Left lobe of liver (tissue), 2 donors: Measurements from ENCODE around the gene IL10RB. TPM values are rescaled to one million over a fixed set of nuclear protein-coding genes. Genes with fewer than 3 reads are reported as not detected.
"Not testable (repeated sequence)": the region's sequence is repeated elsewhere in the genome, so short reads cannot be mapped to it uniquely, and the experiment has no call there.

Source experiments
- ATAC-seq: fragments of 200-7000 bp; cut with Tn5 transposase; one replicate; pipeline ENCODE4 v1.9.1; 2020; ENCODE audit warnings: mild to moderate bottlenecking, moderate library complexity
- DNase-seq: peaks from one replicate; pipeline ENCODE4 v3.0.0-alpha.2; 2020; ENCODE audit warnings: low spot score
- total RNA-seq: library from RNA; stranded (reverse); gene quantifications from one replicate; pipeline ENCODE4 v1.2.1, GENCODE V29; 2021
- donor health status: DM: no; HTN: no; CAD: no; lungs with moderate emphysema.
- donor health status: DM: no; HTN: yes; CAD: no.

Gene IL10RB
- total RNA-seq, 1 donor from 2014 or later = 12.3 TPM

GRCh38 chr21:33299181-33299752 lies 33.1 kb downstream of the IL10RB start:
- no peak for DNase-seq

GRCh38 chr21:33300701-33301631 lies 34.8 kb downstream of the IL10RB start:
- ATAC-seq (no peak), DNase-seq (no peak)

More at GRCh38 chr21:33299181-33299752, 33.1 kb downstream of the IL10RB start:
- ATAC-seq = peak; percentile 29

DNA sequence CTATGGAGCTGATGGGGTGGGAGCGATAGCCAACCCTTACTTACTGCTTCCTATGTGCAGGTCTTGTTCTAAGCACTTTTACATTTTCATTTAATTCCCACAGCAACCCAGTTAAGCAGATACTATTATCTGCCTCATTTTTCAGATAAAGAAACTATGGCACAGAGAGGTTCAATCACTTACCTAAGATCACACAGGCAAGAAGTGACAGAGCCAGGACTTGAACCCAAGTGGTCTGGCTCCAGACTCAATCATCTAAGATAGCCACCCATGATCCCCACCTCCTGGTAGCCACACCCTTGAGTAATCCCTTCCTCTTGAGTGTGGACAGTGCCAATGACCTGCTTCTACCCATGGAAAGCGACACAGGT lies 35.5 kb downstream of the IL10RB start:
- DNase-seq = no peak
- no peak for ATAC-seq

DNA sequence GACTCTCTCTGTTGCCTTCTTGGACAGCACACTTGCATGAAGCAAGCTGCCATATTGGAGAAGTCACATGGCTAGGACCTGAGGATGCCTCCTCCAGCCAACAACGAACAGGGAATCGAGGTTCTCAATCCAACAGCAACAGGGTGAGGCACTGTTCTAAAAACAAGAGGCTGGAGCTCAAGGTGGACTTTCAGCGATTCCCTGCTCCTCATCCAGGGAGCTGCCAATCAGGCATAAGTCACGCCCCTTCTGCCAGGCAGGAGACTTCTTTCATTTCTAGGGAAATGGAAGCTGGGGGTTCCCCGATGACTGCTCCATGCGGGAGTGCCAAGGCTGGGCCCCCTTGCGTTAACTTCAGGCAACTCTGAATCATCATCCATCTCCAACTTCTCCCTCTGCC lies 35.9 kb downstream of the IL10RB start:
- ATAC-seq = no peak

GRCh38 chr21:33302796-33303195 lies 36.6 kb downstream of the IL10RB start:
- DNase-seq = no peak
- no peak for ATAC-seq

More for the DNA sequence above, 35.9 kb downstream of the IL10RB start:
- DNase-seq = no peak

DNA sequence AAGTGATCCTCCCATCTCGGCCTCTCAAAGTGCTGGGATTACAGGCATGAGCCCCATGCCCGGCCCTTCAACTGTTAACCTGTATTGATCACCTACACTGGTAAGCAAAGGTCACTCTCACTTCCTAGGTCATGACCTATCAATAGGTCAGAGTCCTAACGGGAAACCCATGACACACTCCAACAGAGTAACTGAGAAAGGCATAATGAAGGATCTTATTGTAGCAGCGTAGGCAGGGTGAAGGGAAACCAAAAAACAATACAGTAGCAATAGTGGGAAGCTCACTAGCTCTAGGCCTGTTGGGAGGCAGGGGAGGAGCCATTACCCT lies 39.1 kb downstream of the IL10RB start:
- ATAC-seq (peak; percentile 87), DNase-seq (no peak)

GRCh38 chr21:33305938-33306337 lies 39.8 kb downstream of the IL10RB start:
- DNase-seq = no peak
- ATAC-seq = no peak

DNA sequence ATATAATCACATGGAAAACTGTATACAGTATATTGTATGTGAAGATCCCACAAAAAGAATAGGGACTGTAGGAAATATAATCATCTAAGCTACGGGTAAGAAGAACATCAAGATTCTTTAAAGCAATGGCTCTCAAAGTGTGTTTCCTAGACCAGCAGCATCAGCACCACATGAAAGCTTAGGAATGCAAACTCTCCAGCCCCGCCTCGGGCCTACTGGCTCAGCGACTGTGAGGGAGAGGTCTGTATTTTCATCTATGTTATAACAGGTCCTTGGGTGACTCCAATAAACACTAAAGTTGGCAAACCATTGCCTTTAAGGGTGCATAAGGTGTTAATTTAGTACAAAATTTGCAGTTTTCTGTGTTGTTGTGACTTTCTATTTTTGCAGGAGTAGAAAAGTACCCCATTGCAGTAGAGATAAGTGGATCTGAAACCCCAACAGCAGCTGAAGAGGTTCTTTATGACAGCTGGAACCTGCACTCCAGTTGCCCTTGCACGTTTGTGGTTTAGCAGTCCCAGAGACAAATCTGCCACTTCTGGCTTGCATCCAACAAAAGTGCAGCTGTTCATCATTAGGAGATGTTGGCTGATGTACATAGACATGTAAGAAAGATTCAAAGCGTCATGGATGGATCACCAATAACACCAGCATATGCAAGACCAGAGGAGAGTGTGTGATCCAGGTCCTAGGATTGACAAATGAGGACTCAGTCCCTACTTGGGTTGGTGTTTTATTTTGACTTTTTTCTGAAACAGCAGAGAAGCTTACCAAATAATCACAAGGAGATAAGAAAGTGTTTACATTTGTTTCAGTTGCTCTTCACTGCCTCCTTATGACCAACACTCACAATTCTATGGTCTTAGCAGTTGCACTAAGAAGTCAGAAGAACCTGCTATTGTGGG lies 42.7 kb downstream of the IL10RB start:
- no peak for ATAC-seq
- DNase-seq = no peak

DNA sequence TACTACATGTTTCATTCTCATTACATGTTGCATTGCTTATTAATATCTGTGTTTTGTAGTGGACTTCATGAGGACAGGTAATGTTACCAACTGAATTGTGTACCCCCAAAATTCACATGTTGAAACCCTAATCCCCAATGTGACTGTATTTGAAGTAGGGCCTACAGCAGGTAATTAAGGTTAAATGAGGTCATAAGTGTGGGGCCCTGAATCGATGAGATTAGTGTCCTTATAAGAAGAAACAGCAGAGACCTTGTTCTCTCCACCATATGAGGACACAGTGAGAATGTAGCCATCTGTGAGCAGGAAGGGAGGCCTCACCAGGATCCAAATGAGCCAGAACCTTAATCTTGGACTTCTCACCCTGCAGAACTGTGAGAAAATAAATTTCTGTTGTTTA lies 43.6 kb downstream of the IL10RB start:
- DNase-seq (no peak), ATAC-seq (no peak)

GRCh38 chr21:33312121-33312520 lies 46.0 kb downstream of the IL10RB start:
- no peak for ATAC-seq
- DNase-seq = no peak

DNA sequence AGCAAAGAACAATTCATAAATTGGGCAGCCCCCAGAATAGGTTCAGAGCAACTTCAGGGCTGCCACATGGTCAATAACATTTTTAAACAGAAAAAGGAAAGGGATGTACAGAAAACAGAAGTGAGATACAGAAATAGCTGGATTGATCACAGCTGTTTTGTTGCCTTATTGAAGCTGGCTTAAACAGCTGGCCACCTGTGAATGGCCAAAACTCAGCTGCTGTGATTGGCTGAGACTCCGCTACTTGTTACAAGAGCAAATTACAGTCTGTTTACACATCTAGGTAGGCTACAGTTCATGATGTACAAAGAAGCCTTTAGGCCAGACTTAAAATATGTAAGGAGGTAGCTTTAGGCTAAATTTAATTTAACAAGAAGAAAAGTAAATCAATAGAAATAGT lies 47.0 kb downstream of the IL10RB start:
- DNase-seq = no peak
- no peak for ATAC-seq

DNA sequence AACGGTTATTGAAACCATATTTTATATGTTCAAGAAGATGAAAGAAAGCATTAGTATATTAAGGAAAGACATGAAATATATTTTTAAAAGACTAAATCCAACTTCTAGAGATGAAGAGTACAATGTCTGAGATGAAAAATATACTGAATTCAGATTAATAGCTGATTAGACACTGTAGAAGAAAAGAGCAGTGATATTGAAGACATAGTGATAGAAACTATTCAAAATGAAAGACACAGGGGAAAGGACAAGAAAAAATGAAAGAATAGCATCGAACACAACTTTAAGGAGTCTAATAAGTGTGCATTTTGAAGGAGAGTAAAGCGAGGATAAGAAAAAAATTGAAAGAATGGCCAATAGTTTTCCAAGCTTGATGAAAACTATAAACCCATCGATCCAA lies 47.4 kb downstream of the IL10RB start:
- ATAC-seq = no peak
- no peak for DNase-seq

- ATAC-seq = no peak
- no peak for DNase-seq
Measured at GRCh38 chr21:33314111-33314510, 47.9 kb downstream of the IL10RB start.

DNA sequence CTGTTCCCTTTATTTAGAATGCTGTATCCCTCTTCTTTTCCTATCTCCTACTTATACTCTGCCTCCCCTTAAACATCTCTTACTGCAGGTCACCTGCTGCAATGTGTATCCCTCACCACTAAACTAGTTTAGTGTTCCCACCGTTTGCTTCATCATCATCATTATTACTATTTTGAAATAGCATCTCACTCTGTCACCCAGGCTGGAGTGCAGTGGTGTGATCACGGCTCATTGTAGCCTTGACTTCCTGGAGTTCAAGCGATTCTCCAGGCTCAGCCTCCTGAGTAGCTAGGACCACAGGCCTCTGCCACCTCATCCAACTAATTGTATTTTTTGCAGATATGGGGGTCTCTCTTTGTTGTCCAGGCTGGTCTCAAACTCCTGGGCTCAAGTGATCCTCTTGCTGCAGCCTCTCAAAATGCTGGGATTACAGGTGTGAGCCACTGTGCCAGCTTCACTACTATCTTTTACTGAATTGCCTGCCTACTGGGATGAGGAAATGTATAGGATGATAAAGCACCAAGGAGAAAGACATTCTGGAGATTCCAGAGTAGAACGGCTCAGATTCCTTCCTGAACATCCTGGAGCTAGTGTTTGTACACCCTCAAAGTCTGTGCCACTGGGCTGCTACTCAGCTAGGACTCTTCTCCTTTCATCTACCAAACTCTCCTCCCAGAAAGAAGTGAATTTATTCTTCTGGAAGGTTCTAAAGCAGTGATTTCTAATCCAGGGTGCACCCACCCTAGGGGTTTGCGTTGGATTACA lies 50.0 kb downstream of the IL10RB start:
- ATAC-seq = no peak
- no peak for DNase-seq

- DNase-seq (no peak), ATAC-seq (no peak)
Measured at GRCh38 chr21:33317145-33317544, 51.0 kb downstream of the IL10RB start.

DNA sequence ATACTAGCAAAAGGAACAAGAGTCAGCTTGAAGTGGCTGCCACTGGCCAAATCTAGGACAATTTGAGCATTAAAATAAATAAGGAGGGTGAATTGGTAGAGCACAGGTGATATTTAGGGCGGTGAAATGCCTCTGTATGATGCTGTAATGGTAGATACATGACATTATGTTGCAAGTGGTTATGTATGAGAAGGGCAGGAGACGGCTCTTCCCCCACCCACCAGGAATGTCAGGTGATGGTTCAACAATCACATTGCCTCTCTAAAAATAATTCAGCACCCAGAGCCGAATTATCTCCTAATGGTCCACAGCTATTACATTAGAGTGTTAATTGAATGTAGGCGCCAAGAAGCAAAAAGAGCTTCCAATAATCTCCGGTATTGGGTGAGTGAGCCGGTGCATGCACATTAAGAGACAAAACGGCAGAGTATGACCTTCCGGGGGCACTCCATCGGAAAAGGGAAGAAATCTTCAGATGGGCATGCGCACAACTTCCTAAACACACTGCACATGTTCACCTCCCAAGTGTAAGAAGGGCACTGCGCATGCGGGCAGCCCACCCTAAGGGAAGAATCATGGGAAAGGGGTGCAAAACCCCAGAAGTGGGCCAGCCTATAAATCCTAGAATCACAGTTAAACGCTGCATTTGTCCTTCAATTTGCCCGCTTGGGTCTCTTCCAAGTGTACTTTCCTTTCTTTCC lies 51.8 kb downstream of the IL10RB start:
- ATAC-seq (no peak), DNase-seq (no peak)

GRCh38 chr21:33321005-33321404 lies 54.8 kb downstream of the IL10RB start:
- ATAC-seq, DNase-seq: not testable (repeated sequence)

GRCh38 chr21:33323610-33324009 lies 57.4 kb downstream of the IL10RB start:
- ATAC-seq, DNase-seq: not testable (repeated sequence)

DNA sequence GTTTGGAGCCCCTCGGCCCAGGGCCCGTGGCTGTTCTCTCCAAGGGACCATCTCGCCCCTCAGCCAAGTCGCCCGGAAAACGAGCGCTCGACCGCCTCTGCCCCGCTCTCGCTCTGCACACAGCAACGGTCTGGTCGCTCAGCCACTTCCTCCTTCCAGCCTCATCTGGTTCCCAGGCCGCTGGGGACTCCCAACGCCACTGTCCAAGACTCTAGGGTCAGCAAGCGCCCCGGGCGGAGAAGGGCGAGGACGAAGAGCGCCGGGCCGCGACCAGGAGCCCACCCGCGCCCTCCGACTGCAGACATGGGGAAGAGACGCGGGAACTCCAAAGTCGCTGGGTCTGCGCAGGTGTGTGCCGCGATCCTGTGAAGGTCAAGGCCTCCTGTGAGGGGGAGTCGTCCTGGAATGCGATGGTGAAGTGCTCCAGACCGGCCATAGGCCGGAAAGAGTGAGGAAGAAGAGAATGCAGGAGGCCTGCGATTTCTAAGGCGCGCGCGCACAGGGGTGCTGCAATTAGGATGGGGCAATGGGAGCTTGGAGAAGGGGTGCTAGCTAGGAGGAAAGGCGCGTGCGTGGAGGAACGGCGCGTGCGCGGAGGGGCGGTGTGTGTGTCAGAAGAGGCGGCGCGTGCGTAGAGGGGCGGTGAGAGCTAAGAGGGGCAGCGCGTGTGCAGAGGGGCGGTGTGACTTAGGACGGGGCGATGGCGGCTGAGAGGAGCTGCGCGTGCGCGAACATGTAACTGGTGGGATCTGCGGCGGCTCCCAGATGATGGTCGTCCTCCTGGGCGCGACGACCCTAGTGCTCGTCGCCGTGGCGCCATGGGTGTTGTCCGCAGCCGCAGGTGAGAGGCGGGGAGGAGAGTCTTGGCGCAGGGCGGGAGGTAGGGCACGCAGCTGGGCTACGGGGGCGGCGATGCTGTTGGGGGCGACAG lies 58.4 kb downstream of the IL10RB start, which contains the start of gene IFNAR1:
IFNAR1 (plus strand) TSS at position 680 of the 931 bp plus-strand sequence; CDS start at position 766, 86 bp downstream.
- ATAC-seq (peak; percentile 94), DNase-seq (peak; percentile 98)
